ENCODE results near the gene KCNN4. TPM values are rescaled to one million over a fixed set of nuclear protein-coding genes. Genes with fewer than 3 reads are reported as not detected.
A peak's percentile ranks its signal among the peaks of the same experiment; 100 is the strongest.
"Not testable (repeated sequence)": the region's sequence is repeated elsewhere in the genome, so short reads cannot be mapped to it uniquely, and the experiment has no call there.

KCNN4 gene
- total RNA-seq, 2 experiments from 2014 or later = 28.8 to 31.9 TPM

DNA sequence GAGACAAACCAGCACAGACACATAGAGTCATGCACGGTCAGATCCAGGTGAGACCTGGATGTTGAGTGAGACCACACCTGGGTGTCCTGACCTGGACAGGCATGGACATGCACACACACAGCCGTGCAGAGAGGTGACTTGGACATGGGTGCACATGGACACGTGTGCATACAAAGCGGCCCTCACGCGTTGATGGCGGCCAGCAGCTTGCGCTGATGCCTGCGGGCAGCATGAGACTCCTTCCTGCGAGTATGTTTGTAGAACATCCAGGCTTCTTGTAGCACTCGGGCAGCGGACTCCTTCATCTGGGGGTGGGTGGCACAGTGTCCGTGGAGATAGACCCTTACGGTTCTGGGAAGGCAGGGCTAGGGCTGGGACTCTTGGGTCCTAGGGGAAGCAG is 11.5 kb downstream of the KCNN4 start:
- CTCF ChIA-PET = interaction anchor here (2.2 to 6.9 kb wide), 4 partner anchors 9 to 24 kb away, joined by 6 to 139 read pairs (median 56); partner anchors contain the start of genes KCNN4 and SMG9
- Mint-ChIP-seq H3K4me3 (no peak overlapping the region), H3K27ac (peak overlapping the region; percentile 30), H3K27me3 (ENCODE audit: low read depth) (no peaks in the 10 kb centered on the region), H3K9me3 (ENCODE audit: insufficient read depth) (no peaks in the 10 kb centered on the region), H3K4me1 (ENCODE audit: low read depth) (peaks cover 41% of the 10 kb centered on the region), H3K36me3 (ENCODE audit: low read depth) (peaks cover 64% of the 10 kb centered on the region)
- no peak for DNase-seq
- POLR2A ChIA-PET = no interaction called here
- ATAC-seq = no peak

DNA sequence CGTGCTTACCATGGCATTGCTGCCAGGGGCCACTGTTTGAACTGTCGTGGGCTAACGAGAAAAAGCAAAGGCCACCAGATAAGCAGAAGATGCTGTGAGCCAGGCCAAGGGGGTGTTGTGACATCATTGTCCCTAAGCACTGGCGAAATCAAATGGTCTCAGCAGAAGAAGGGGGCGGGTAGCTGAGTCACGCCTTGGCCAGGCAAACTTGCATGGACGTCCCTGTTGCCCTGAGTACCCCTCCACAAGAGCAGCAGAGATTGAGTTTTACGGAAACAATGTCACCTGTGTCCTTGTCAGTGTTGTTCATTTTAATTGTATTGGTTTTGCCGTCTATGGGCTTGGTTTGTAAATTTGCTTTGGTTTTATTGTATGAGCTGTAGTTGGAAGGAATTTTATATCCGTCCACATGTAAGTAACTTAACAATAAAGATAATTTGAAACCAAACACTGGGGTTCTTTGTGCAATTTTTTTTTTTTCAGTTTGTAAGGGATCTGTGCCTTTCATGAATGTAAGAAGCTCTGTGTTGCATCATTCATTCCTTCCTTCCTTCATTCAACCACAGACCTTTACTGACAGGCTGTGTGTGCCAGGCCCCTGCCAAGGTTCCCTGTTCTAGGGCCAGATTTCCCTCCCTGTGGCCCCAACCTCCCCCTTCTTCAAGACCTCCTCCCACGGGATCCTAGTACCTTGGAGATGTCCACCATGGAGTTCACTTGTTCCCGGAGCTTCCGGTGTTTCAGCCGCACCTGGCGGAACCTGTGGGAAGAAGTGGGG is 12.3 kb downstream of the KCNN4 start:
- Mint-ChIP-seq H3K27me3 (ENCODE audit: low read depth) (no peaks in the 10 kb centered on the region), H3K4me1 (ENCODE audit: low read depth) (peaks cover 48% of the 10 kb centered on the region), H3K4me3 (no peak overlapping the region), H3K36me3 (ENCODE audit: low read depth) (peaks cover 65% of the 10 kb centered on the region), H3K27ac (no peak overlapping the region), H3K9me3 (ENCODE audit: insufficient read depth) (no peaks in the 10 kb centered on the region)
- DNase-seq (no peak), ATAC-seq (no peak)
- ChIA-PET POLR2A (interaction anchor here (0.7 kb wide), 1 partner anchor 12 kb away, joined by 3 read pairs; no protein-coding TSS in a partner anchor), CTCF (interaction anchor here (1.2 to 6.9 kb wide), 4 partner anchors 9 to 41 kb away, joined by 3 to 139 read pairs (median 54); partner anchors contain the start of genes KCNN4 and SMG9)

DNA sequence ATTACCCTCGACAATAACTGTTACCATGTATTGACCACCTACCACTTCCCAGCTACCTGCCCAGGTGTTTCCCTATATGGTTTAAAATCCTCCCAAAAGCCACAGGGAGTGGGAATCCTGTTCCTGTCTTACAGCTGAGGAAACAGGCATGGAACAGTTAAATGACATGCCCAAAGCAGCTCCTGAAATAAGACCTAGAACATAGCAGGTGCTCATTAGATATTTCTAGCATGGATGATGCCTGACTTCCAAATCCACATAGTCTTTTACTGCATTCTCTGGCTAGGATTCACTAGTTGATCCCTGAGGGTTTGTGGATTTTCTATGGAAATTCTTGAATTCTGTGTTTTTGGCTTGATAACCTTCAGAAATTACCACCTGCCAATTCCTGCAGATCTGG is 13.0 kb downstream of the KCNN4 start:
- ATAC-seq (no peak), DNase-seq (no peak)
- POLR2A ChIA-PET = interaction anchor here (6.0 kb wide), 1 partner anchor 13 kb away, joined by 103 read pairs; the partner anchor contains the start of gene SMG9
- Mint-ChIP-seq H3K9me3 (ENCODE audit: insufficient read depth) (no peaks in the 10 kb centered on the region), H3K36me3 (ENCODE audit: low read depth) (peaks cover 62% of the 10 kb centered on the region), H3K4me1 (ENCODE audit: low read depth) (peaks cover 54% of the 10 kb centered on the region), H3K27me3 (ENCODE audit: low read depth) (no peaks in the 10 kb centered on the region), H3K4me3 (no peak overlapping the region), H3K27ac (peak overlapping the region; percentile 93)
- CTCF ChIA-PET = interaction anchor here (0.6 to 6.9 kb wide), 6 partner anchors 10 to 153 kb away, joined by 3 to 139 read pairs (median 26); partner anchors contain the start of genes KCNN4 and SMG9

DNA sequence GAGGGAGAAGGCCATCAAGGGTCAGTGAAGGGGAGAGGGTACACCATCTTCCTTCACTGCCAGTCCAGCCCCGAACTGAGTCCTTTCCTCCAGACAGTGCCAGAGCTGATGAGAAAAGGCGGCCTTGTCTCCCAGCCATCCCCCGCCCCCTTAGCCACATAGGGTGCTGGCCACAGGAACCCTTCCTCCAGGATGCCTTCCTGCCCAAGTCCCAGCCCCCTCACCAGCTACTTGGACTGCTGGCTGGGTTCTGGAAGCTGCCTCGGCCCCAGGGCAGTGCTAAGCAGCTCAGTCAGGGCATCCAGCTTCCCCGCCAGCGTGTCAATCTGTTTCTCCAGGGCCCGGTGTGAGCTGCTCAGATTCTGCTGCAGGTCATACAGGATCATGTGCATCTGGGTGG is 13.5 kb downstream of the KCNN4 start:
- Mint-ChIP-seq H3K4me1 (ENCODE audit: low read depth) (peaks cover 57% of the 10 kb centered on the region), H3K36me3 (ENCODE audit: low read depth) (peaks cover 62% of the 10 kb centered on the region), H3K27me3 (ENCODE audit: low read depth) (no peaks in the 10 kb centered on the region), H3K9me3 (ENCODE audit: insufficient read depth) (no peaks in the 10 kb centered on the region), H3K27ac (peak overlapping the region; percentile 93), H3K4me3 (no peak overlapping the region)
- ChIA-PET CTCF (interaction anchor here (0.6 to 6.9 kb wide), 6 partner anchors 11 to 152 kb away, joined by 3 to 139 read pairs (median 26); partner anchors contain the start of genes KCNN4 and SMG9), POLR2A (interaction anchor here (6.0 kb wide), 1 partner anchor 13 kb away, joined by 103 read pairs; the partner anchor contains the start of gene SMG9)
- DNase-seq (no peak), ATAC-seq (no peak)

DNA sequence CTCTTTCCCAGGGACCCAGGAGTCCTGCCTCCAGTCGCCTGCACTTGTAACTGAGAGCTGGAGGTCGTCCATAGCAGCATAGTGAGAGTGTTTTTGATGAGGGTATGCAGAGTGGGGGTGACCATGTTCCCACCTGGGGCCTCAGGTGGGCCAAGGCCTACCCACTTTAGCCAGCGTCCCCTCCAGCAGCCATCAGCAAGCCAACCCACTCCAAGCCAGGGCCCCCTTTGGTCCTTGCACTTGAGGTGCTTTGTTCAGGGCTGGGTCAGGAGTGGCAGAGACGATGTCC is 14.1 kb downstream of the KCNN4 start:
- H3K27me3 Mint-ChIP-seq (ENCODE audit: low read depth) = no peaks in the 10 kb centered on the region
- peaks cover 62% of the 10 kb centered on the region for H3K36me3 Mint-ChIP-seq (ENCODE audit: low read depth)
- no peaks in the 10 kb centered on the region for H3K9me3 Mint-ChIP-seq (ENCODE audit: insufficient read depth)
- H3K27ac Mint-ChIP-seq = peak overlapping the region; percentile 93
- peak overlapping the region; percentile 49 for H3K4me3 Mint-ChIP-seq
- DNase-seq (no peak), ATAC-seq (no peak)
- ChIA-PET POLR2A (interaction anchor here (0.7 to 6.0 kb wide), 4 partner anchors 10 to 14 kb away, joined by 3 to 103 read pairs (median 10); partner anchors contain the start of genes KCNN4 and SMG9), CTCF (interaction anchor here (0.8 to 6.9 kb wide), 15 partner anchors 11 to 211 kb away, joined by 3 to 139 read pairs (median 4); partner anchors contain the start of genes KCNN4 and SMG9)
- peaks cover 57% of the 10 kb centered on the region for H3K4me1 Mint-ChIP-seq (ENCODE audit: low read depth)

DNA sequence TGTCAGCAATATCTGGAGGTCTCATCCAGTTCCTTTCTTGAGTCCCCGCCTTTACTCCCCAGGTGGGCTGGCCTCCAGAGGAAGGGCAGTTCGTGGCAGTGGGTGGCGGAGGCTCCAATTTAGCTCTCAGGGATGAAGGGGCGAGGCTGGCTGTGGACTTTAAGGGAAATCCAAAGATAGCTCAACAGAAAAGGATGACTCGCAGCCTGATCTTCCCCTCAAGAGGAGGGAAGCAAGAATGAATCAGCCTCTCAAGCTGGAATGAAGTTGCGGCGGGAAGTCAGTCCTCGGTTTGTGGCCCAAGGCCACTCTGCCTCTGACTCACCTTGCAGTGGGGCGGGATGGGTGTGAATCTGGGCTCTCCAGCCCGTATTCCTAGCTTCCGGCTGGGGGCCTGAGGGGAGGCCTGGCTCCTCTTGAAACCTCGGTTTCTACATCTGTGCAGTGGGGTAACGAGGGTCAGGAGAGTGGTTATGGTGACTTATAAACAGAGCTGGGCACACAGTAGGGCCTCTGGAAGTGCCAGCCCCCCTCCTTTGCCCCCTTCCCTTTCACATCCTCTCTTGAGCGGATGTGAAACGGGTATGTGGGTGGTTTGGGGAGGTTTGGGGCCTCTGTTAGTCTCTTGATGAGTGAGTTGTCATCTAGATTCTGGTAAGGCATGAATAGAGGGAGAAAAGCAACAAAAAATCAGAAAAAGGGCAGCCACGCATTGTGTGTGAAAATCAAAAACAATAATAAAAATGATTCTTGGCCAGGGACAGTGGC is 15.5 kb downstream of the KCNN4 start:
- ATAC-seq (peak; percentile 83), DNase-seq (peak; percentile 86)
- Mint-ChIP-seq H3K4me3 (peak overlapping the region; percentile 49), H3K27ac (peak overlapping the region; percentile 93), H3K9me3 (ENCODE audit: insufficient read depth) (no peaks in the 10 kb centered on the region), H3K4me1 (ENCODE audit: low read depth) (peaks cover 56% of the 10 kb centered on the region), H3K27me3 (ENCODE audit: low read depth) (no peaks in the 10 kb centered on the region), H3K36me3 (ENCODE audit: low read depth) (peaks cover 54% of the 10 kb centered on the region)
- POLR2A ChIA-PET = interaction anchor here (0.9 to 6.0 kb wide), 4 partner anchors 11 to 15 kb away, joined by 6 to 103 read pairs (median 15); partner anchors contain the start of genes KCNN4 and SMG9
- CTCF ChIA-PET = interaction anchor here (0.6 to 6.9 kb wide), 16 partner anchors 10 to 326 kb away, joined by 3 to 139 read pairs (median 4); partner anchors contain the start of genes KCNN4, PLAUR, SMG9 and ZNF45

DNA sequence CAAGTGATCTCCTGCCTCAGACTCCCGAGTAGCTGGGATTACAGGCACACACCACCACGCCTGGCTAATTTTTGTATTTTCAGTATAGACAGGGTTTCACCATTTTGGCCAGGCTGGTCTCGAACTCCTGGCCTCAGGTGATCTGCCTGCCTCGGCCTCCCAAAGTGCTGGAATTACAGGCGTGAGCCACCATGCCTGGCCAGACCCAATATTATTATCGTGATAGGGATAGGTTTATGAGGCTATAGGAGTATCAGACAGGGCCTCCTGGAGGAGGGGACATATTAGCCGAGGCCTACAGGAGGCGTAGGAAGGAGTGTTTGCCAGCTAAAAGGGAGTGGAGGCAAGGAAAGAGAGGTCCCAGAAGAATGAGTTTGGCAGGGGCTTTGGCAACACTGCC is 16.1 kb downstream of the KCNN4 start:
- Mint-ChIP-seq H3K4me3 (peak overlapping the region; percentile 49), H3K4me1 (ENCODE audit: low read depth) (peaks cover 54% of the 10 kb centered on the region), H3K27ac (peak overlapping the region; percentile 93), H3K36me3 (ENCODE audit: low read depth) (peaks cover 49% of the 10 kb centered on the region)
- not testable (repeated sequence) for H3K27me3 Mint-ChIP-seq (ENCODE audit: low read depth); DNase-seq; ATAC-seq; H3K9me3 Mint-ChIP-seq (ENCODE audit: insufficient read depth)
- POLR2A ChIA-PET = interaction anchor here (0.9 to 6.0 kb wide), 3 partner anchors 10 to 16 kb away, joined by 6 to 103 read pairs (median 12); partner anchors contain the start of genes KCNN4 and SMG9
- CTCF ChIA-PET = interaction anchor here (0.7 to 6.9 kb wide), 12 partner anchors 9 to 326 kb away, joined by 3 to 139 read pairs (median 10); partner anchors contain the start of genes KCNN4, PLAUR, SMG9 and ZNF45

DNA sequence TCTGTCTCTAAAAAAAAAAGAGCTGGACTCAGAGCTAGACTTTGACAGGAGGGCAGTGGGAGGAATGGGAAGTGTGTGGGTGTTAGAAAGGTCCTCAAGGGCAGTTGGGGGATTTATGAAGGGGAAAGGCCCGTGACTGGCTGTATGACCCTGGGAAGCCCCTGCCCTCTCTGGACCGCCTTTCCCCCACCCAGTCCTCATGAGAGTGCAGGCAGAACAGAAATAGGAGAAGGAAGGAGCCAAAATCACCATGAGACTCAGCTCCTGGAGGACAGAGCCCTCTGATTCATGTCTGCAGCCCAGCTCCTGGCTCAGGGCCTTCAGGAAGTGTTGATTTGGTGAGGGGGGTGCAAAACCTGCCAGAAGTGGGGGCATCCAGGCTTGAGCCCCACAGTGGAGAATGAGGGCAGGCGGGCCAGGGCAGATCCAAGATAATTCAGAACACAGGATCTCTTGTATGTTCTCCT is 17.3 kb downstream of the KCNN4 start:
- no peaks in the 10 kb centered on the region for H3K9me3 Mint-ChIP-seq (ENCODE audit: insufficient read depth)
- DNase-seq = no peak
- H3K4me3 Mint-ChIP-seq = no peak overlapping the region

DNA sequence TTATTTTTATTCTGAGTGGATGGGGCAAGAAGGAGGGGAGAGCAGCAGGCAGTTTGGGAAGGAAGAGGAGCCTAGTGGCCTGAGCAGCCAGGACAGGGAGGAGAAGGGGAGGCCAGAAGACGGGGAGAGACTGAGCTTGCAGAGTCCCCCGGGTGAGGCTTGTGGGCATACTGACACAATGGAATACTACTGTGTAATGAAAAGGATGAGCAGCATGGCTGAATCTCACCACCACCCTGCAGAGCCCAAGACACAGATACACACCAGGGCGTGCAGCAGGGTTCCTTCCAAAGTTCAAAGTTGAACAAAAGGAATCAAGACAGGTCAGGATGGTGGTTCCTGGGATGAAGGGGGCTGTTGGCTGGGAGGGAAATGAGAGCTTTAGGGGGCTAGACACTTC is 18.0 kb downstream of the KCNN4 start:
- Mint-ChIP-seq H3K4me1 (ENCODE audit: low read depth) (peaks cover 61% of the 10 kb centered on the region), H3K27ac (peak overlapping the region; percentile 3), H3K36me3 (ENCODE audit: low read depth) (peaks cover 36% of the 10 kb centered on the region), H3K4me3 (no peak overlapping the region), H3K27me3 (ENCODE audit: low read depth) (no peaks in the 10 kb centered on the region), H3K9me3 (ENCODE audit: insufficient read depth) (no peaks in the 10 kb centered on the region)
- CTCF ChIA-PET = interaction anchor here (1.1 to 6.7 kb wide), 6 partner anchors 7 to 178 kb away, joined by 3 to 103 read pairs (median 6); partner anchors contain the start of gene SMG9
- ATAC-seq = no peak
- POLR2A ChIA-PET = interaction anchor here (0.6 to 6.0 kb wide), 3 partner anchors 8 to 1109 kb away, joined by 3 to 103 read pairs (median 5); partner anchors contain the start of gene SMG9
- DNase-seq = no peak

More for the DNA sequence above, 17.3 kb downstream of the KCNN4 start:
- no peaks in the 10 kb centered on the region for H3K27me3 Mint-ChIP-seq (ENCODE audit: low read depth)
- H3K4me1 Mint-ChIP-seq (ENCODE audit: low read depth) = peaks cover 61% of the 10 kb centered on the region
- ChIA-PET POLR2A (interaction anchor here (0.6 to 6.0 kb wide), 3 partner anchors 9 to 1108 kb away, joined by 3 to 103 read pairs (median 5); partner anchors contain the start of gene SMG9), CTCF (interaction anchor here (1.2 to 6.7 kb wide), 4 partner anchors 8 to 179 kb away, joined by 3 to 103 read pairs (median 12); partner anchors contain the start of gene SMG9)
- H3K27ac Mint-ChIP-seq = no peak overlapping the region
- ATAC-seq = no peak
- H3K36me3 Mint-ChIP-seq (ENCODE audit: low read depth) = peaks cover 38% of the 10 kb centered on the region

DNA sequence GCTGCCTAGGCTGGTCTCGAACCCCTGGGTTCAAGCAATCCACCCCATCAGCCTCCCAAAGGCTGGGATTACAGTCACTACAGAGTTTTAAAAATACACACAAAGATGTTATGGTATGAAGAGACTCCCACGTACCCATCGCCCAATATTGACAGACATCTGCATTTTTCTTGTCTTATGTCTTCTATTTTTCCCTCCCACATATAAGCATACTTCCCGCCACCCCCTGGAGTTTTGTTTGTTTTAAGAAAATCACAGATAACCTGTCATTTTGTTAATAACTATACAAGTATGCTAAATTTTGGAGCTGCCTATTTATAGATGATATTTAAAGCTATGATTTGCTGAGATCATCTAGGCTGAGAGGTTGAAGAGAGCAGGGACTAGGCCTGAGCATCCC is 19.8 kb downstream of the KCNN4 start:
- peaks cover 34% of the 10 kb centered on the region for H3K36me3 Mint-ChIP-seq (ENCODE audit: low read depth)
- H3K4me3 Mint-ChIP-seq = no peak overlapping the region
- H3K27me3 Mint-ChIP-seq (ENCODE audit: low read depth) = no peaks in the 10 kb centered on the region
- no peak for DNase-seq
- CTCF ChIA-PET = interaction anchor here (1.0 to 1.6 kb wide), 3 partner anchors 16 to 32 kb away, joined by 3 to 4 read pairs (median 3); no protein-coding TSS in a partner anchor
- no peak overlapping the region for H3K27ac Mint-ChIP-seq
- POLR2A ChIA-PET = interaction anchor here (1.0 kb wide), 1 partner anchor 23 kb away, joined by 3 read pairs; no protein-coding TSS in a partner anchor
- no peaks in the 10 kb centered on the region for H3K9me3 Mint-ChIP-seq (ENCODE audit: insufficient read depth)
- H3K4me1 Mint-ChIP-seq (ENCODE audit: low read depth) = peaks cover 59% of the 10 kb centered on the region
- ATAC-seq = no peak
